RWPE1 (cell line): ENCODE data around the gene CAMK1D.

Experiments
- CTCF ChIA-PET: fragments of 350-600 bp; sonication (Branson Sonifier 250); formaldehyde crosslinking; extraction: SDS; loops from one replicate; lab custom pipeline; 2021; lab: Yijun Ruan, JAX
- POLR2A ChIA-PET: fragments of 400-600 bp; formaldehyde crosslinking; extraction: SDS; loops from one replicate; lab custom pipeline; 2020; ENCODE audit warnings: antibody characterized with exemption; ENCODE audit not compliant: low non-redundant PET; lab: Yijun Ruan, JAX
- DNase-seq: peaks from one replicate; pipeline ENCODE4 v3.0.0; 2012; ENCODE audit warnings: low spot score
- H3K27ac ChIP-seq: fragments of 450-650 bp; 2 replicates; pipeline ENCODE4 v1.5.1; 2017
- CTCF ChIP-seq: fragments of 450-650 bp; conservative IDR thresholded peaks from 2 replicates; pipeline ENCODE4 v1.5.1; 2017; ENCODE audit warnings: low read depth, mild to moderate bottlenecking

Gene CAMK1D

GRCh38 chr10:12628964-12629766, 279.8 kb downstream of the CAMK1D start:
- no peak for DNase-seq
- no peak overlapping the region for H3K27ac ChIP-seq
- no peak for TF ChIP-seq CTCF
- CTCF ChIA-PET, result interaction anchor here (1.0 kb wide), 1 partner anchor 12 kb away, joined by 3 read pairs; no protein-coding TSS in a partner anchor
- POLR2A ChIA-PET, result no interaction called here

- TF ChIP-seq CTCF, result no peak
- POLR2A ChIA-PET, result no interaction called here
- no peak overlapping the region for H3K27ac ChIP-seq
- CTCF ChIA-PET, result interaction anchor here (1.0 kb wide), 1 partner anchor 12 kb away, joined by 3 read pairs; no protein-coding TSS in a partner anchor
- no peak for DNase-seq
These were observed 280.4 kb downstream of the CAMK1D start for GRCh38 chr10:12629767-12630165.

- CTCF ChIA-PET, result no interaction called here
These were observed 281.9 kb downstream of the CAMK1D start for GRCh38 chr10:12631216-12631615.

GRCh38 chr10:12631787-12632562, 282.6 kb downstream of the CAMK1D start:
- TF ChIP-seq CTCF, result no peak

More at GRCh38 chr10:12631216-12631615, 281.9 kb downstream of the CAMK1D start:
- DNase-seq, result no peak
- POLR2A ChIA-PET, result no interaction called here
- no peak overlapping the region for H3K27ac ChIP-seq
- no peak for TF ChIP-seq CTCF

GRCh38 chr10:12633776-12634620, 284.7 kb downstream of the CAMK1D start:
- TF ChIP-seq CTCF, result no peak
- H3K27ac ChIP-seq, result no peak overlapping the region
- CTCF ChIA-PET, result interaction anchor here (0.6 kb wide), 1 partner anchor 14 kb away, joined by 3 read pairs; no protein-coding TSS in a partner anchor
- POLR2A ChIA-PET, result no interaction called here
- no peak for DNase-seq

More at GRCh38 chr10:12631787-12632562, 282.6 kb downstream of the CAMK1D start:
- no peak for DNase-seq
- no peak overlapping the region for H3K27ac ChIP-seq
- ChIA-PET POLR2A (no interaction called here), CTCF (no interaction called here)

- ChIA-PET POLR2A (no interaction called here), CTCF (interaction anchor here (0.6 kb wide), 1 partner anchor 13 kb away, joined by 3 read pairs; no protein-coding TSS in a partner anchor)
- DNase-seq, result no peak
- H3K27ac ChIP-seq, result no peak overlapping the region
- no peak for TF ChIP-seq CTCF
These were observed 285.2 kb downstream of the CAMK1D start for GRCh38 chr10:12634621-12634931.
